K562 (cell line): ENCODE data around the gene CFAP107.

Experiments used
- CBX5 ChIP-seq: IDR thresholded peaks from 2 replicates; pipeline ENCODE4 v1.6.1; 2014; ENCODE audit warnings: low read depth, borderline replicate concordance
- CHD4 ChIP-seq: fragments of 200-600 bp; sonication (generic); IDR thresholded peaks from 3 replicates; pipeline ENCODE4 v1.6.1; 2012; ENCODE audit warnings: low read depth, mild to moderate bottlenecking, mixed read lengths, low read length, inconsistent platforms; ENCODE audit not compliant: insufficient read depth, insufficient replicate concordance, poor library complexity, severe bottlenecking
- NFIX ChIP-seq: fragments of 250-450 bp; sonication (Bioruptor Pico); IDR thresholded peaks from 2 replicates; pipeline ENCODE4 v1.4.0; 2020; ENCODE audit warnings: low read depth, mild to moderate bottlenecking, moderate library complexity
- SIN3A ChIP-seq, 2 experiments: fragments of 150-350 bp in 1 of 2; IDR thresholded peaks; 2 replicates each; pipeline ENCODE4 v1.6.1; 2011 to 2016; ENCODE audit warnings: borderline replicate concordance in 2 of 2, low read depth in 2 of 2, low read length in 2 of 2, mild to moderate bottlenecking in 2 of 2, moderate library complexity in 2 of 2; ENCODE audit not compliant: control insufficient read depth in 1 of 2
- ZNF140 ChIP-seq: fragments of 250-450 bp; sonication (Bioruptor Pico); IDR thresholded peaks from 2 replicates; pipeline ENCODE4 v1.8.0; 2021; ENCODE audit warnings: moderate library complexity, mild to moderate bottlenecking, inconsistent platforms
- TF ChIP-seq, protein P1 (sequence below): sonication (generic); formaldehyde crosslinking; IDR thresholded peaks from 2 replicates; pipeline ENCODE4 v1.8.0; 2022; ENCODE audit warnings: mild to moderate bottlenecking, missing genetic modification reagents
- TF ChIP-seq, protein P2 (sequence below), 3 experiments: IDR thresholded peaks in 2 of 3; conservative IDR thresholded peaks in 1 of 3; 2 replicates each; pipeline ENCODE4 v1.5.1; 2011 to 2012; ENCODE audit warnings: low read length in 3 of 3, mild to moderate bottlenecking in 3 of 3, control low read depth in 2 of 3, improper control_type of control experiment in 1 of 3, inconsistent platforms in 1 of 3, low read depth in 1 of 3, mixed read lengths in 1 of 3, moderate library complexity in 1 of 3; ENCODE audit not compliant: insufficient read depth in 2 of 3

DNA sequence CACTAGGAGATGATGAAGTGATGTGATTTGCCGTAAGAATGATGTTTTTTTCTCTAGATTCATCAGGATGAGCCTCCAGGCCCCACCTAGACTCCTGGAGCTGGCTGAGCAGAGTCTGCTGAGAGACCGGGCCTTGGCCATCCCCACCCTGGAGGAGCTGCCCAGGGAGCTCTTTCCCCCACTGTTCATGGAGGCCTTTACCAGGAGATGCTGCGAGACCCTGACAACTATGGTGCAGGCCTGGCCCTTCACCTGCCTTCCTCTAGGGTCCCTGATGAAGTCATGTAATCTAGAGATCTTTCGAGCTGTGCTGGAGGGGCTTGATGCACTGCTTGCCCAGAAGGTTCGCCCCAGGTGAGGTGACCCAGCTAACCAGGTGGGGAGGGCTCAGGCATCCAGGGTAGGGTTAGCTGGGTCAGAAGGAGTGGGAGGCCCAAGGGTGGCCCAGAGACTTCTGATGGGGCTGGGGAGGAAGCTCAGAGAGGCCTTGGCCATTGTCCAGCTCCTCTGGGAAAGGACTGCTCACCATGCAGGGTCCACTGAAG lies 28.9 kb downstream of the CFAP107 start:
- TF ChIP-seq CHD4 = no peak
- TF ChIP-seq SIN3A (IDR thresholded peaks at IDR 0.05; ENCODE audit: borderline replicate concordance in 2 of 2, control insufficient read depth in 1 of 2, low read depth in 2 of 2, low read length in 2 of 2) = no peak
- TF ChIP-seq CBX5 = no peak
- TF ChIP-seq, protein P1, sequence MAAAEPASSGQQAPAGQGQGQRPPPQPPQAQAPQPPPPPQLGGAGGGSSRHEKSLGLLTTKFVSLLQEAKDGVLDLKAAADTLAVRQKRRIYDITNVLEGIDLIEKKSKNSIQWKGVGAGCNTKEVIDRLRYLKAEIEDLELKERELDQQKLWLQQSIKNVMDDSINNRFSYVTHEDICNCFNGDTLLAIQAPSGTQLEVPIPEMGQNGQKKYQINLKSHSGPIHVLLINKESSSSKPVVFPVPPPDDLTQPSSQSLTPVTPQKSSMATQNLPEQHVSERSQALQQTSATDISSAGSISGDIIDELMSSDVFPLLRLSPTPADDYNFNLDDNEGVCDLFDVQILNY (CRISPR knock-in tag) = no peak
- TF ChIP-seq ZNF140 (CRISPR knock-in tag) = no peak
- TF ChIP-seq NFIX (CRISPR knock-in tag) = no peak
- TF ChIP-seq, protein P2, sequence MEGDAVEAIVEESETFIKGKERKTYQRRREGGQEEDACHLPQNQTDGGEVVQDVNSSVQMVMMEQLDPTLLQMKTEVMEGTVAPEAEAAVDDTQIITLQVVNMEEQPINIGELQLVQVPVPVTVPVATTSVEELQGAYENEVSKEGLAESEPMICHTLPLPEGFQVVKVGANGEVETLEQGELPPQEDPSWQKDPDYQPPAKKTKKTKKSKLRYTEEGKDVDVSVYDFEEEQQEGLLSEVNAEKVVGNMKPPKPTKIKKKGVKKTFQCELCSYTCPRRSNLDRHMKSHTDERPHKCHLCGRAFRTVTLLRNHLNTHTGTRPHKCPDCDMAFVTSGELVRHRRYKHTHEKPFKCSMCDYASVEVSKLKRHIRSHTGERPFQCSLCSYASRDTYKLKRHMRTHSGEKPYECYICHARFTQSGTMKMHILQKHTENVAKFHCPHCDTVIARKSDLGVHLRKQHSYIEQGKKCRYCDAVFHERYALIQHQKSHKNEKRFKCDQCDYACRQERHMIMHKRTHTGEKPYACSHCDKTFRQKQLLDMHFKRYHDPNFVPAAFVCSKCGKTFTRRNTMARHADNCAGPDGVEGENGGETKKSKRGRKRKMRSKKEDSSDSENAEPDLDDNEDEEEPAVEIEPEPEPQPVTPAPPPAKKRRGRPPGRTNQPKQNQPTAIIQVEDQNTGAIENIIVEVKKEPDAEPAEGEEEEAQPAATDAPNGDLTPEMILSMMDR (IDR thresholded peaks at IDR 0.05 in 2 of 3, conservative IDR thresholded peaks at IDR 0.05 in 1 of 3; ENCODE audit: insufficient read depth in 2 of 3, low read depth in 1 of 3, low read length in 3 of 3) = no peak
